ENCODE measurements around the gene RFX6.

Gene RFX6

DNA sequence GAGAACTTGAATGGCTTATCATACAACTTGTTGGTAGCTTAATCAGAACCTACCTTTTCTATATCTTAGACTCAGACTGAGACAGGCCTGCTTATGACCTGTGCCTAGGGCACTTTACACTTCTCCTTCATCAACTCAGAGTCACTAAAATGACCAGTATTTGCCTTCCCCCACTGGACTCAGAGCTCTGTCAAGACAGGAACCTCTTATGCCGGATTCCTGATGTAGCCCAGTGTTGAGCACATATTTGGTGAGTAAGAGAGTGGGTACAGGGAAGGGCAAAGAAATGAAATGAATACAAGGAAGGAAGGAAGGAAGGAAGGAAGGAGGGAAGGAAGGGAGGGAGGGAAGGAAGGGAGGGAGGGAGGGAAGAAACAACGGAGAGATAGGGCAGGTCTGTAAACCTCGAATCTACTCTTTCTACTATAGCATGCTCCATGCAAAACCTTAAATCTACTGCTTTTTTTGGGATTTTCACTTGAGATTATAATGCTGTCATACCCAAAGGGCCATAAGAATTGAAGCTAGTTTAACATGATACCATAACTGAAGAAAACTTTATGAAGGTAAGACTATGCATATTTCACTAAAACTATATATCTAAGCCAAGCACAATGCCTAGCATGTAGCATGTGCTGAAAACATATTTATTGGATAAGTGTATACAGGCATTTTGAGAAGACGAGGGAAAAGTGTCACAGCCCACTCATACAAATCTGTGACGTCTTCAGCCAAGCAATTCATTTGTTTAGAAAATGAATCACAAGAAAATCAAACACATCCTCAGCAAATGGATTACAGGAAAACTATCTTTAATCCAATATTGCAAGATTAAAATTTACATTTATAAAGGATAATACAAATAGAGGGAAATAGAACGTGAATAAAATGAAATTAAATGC is 89.9 kb downstream of the RFX6 start:
- no peak for DNase-seq (ENCODE audit: low read depth, low spot score)

DNA sequence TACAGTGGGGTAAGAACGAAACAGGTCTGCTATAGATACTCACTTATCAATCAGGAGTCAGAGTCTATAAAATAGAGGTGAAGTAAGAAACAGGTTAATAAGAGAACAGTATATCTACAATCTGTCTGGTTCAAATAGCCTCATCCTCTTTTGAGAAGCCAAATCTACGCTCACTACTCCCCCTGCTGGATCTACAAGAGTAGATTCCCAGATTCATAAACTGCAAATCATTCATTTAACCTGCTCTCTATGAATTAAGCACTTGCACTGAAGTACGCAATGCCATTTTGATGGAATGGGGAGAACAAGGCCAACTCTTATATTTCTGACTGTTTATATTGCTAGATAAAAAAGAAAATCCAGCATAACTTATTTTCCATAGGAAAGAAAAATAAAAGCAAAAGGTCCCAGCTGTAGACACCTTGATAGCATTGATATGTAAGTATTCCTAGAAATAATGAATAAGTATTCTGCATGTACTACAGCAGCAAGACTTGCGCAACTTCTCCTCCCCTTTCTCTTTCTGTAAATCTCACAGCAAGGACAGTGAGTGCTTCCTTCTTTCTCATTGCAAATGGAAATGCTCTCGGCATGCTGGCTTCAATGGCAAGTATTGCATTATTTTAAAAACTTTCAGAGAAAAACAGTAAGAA is 92.3 kb downstream of the RFX6 start:
- DNase-seq (ENCODE audit: low read depth, low spot score), result no peak

DNA sequence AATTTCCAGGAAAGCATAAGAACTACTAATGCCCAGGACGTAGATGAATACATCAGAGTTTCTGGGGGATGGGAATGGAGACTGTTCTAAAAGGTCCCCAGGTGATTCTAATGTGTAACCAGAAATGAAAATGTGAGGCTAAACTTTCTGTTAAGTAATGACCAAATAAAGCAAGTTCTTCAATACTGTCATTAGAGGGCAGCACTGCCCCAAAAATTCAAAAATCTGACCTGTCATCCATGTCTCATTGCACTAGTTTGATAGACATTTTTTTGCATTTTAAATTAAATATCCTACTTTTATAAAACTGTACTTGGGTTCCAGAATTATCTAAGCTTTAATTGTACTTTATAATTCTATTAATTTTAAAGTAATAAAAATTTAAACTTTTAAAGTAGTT is 94.9 kb downstream of the RFX6 start:
- DNase-seq (ENCODE audit: low read depth, low spot score), result no peak

DNA sequence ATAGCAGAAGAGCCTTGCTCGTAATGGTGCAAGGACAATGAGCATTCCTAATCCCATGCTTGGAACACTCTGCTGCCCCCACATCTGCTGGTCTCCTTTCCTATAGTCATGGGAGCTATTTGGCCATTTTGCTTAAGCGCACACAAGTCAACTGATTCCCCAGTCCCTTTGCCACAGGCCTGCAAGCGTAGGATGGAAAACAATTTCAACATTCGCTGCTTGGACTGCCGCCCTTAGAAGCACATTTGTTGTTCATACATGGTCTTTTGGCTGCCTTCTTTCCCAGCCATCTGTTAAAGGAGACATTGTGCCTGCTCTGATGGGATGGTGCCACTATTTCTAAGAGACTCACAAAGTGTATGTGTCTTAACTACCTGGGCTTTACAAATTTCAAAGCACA is 96.9 kb downstream of the RFX6 start:
- no peak for DNase-seq (ENCODE audit: low read depth, low spot score)

DNA sequence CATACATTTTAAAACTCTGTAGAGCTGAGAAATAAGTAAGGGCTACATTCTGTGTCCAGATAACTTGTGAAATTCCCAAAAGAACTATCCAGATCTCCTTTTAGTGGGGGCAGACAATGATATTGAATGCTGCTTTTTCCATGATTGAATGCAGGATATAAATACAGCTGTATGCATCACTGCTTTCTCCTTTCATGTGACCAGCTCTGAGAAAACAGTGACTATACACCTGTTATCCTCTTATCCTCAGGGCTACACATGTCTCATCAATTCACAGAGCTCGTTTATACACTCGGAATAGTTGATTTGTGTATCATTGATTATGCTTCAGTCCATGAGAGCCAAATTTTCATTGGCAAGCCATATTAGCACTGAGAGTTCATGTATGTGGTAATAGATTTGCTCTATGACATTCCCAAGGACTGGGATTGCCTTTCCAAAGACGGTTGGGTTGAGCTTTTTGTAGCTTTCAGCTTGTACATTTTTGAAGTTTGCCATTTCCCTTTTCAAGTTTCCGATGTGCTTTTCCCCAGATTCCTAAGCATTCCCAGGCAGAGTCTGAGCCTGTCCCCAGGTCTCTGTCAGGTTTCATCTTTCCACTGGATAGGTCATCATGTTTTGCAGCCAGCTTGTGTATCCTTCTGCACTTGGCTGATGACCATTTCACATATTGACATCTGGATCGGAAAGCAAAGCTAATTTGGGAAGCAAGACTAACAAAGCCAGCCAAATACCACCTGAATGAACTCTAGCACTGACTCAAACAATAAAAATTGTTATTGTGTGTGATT is 97.7 kb downstream of the RFX6 start:
- no peak for DNase-seq (ENCODE audit: low read depth, low spot score)

DNA sequence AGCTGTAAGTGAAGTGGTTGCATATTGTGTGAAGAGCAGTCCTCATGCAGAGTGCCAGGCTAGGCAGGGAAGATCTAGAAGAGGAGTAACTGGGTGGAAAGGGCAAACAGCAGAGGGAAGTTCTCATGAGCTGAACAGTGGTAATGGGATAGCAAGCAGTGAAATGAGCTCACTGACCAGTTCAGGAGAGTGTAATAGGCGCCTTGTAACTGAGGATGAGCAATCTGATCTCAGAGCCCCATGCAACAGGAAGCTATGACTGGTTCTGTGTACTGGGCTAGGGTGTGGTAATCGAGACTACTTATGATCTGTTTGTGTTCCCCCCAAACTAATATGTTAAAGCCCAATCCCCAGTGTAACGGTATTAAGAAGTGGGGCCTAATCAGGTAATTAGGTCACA is 98.6 kb downstream of the RFX6 start:
- no peak for DNase-seq (ENCODE audit: low read depth, low spot score)

DNA sequence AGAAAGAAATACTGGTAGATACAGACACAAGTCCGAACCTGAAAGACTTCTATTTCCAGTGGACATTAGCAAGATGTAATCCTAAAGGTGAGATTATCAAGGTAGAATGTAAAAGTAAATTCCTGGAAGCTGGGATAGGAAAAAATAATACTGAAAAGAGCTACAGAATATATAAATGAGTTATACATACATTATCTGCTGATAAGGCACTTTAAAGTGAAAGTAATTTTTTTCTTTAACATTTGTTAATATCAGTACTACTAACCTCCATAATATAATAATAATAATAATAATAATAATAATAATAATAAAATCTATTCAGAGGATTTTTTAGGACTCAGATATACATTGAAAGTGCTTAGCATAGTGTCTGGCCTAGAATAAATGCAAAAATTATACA is 102.5 kb downstream of the RFX6 start:
- no peak for DNase-seq (ENCODE audit: low read depth, low spot score)

All from ELF-1 (cell line).